ENCODE results near the gene TRIM63.
A peak's percentile ranks its signal among the peaks of the same experiment; 100 is the strongest.

Gene TRIM63

GRCh38 chr1:26041401-26041800 lies 26.0 kb downstream of the TRIM63 start:
- POLR2A ChIA-PET = no interaction called here
- Histone ChIP-seq H3K4me3 (ENCODE audit: low read depth, low read length) (no peak overlapping the region), H3K9me3 (ENCODE audit: control insufficient read depth, insufficient read depth, low read depth, low read length) (no peaks in the 10 kb centered on the region), H3K4me1 (ENCODE audit: control insufficient read depth, insufficient read depth, low read length) (no peaks in the 10 kb centered on the region), H3K36me3 (ENCODE audit: control insufficient read depth in 2 of 2, insufficient read depth in 1 of 2, low read length in 2 of 2) (no peaks in the 10 kb centered on the region), H3K27ac (ENCODE audit: extremely low read depth, low read depth, low read length) (no peak overlapping the region)
- peak; percentile 18; the same call in 1 of the 2 replicates for TF ChIP-seq ZBTB20 (tag by site-specific recombination; IDR thresholded peaks at IDR 0.05)
- no peak for TF ChIP-seq KLF8 (tag by site-specific recombination; IDR thresholded peaks at IDR 0.05)
- CTCF ChIA-PET = interaction anchor here (0.6 to 1.4 kb wide), 5 partner anchors 63 to 364 kb away, joined by 3 to 8 read pairs (median 4); no protein-coding TSS in a partner anchor

DNA sequence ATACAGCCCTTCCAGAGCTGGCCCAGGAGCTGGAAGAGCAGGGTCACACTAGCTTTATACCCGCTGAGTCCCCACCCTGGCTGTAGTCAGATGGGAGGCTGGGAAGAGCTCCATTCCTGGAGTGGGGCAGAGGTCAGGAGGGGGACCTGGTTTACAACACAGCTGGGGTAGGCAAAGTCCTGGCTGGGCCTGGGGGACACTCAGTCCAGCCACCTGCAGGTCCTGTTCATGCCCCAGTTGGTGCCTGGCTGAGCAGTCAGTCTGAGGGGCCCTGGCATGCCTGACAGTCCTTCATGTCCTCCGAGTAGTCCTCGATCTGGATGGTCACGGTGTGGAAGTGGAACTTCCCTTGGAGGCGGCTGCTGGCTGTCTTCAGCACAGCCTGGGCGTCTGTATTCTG lies 28.5 kb downstream of the TRIM63 start:
- Histone ChIP-seq H3K4me1 (ENCODE audit: control insufficient read depth, insufficient read depth, low read length) (no peaks in the 10 kb centered on the region), H3K27ac (ENCODE audit: extremely low read depth, low read depth, low read length) (no peak overlapping the region), H3K36me3 (ENCODE audit: control insufficient read depth in 2 of 2, insufficient read depth in 1 of 2, low read length in 2 of 2) (no peaks in the 10 kb centered on the region), H3K9me3 (ENCODE audit: control insufficient read depth, insufficient read depth, low read depth, low read length) (no peaks in the 10 kb centered on the region), H3K4me3 (ENCODE audit: low read depth, low read length) (no peak overlapping the region)
- TF ChIP-seq ZNF341 (tag by site-specific recombination; IDR thresholded peaks at IDR 0.05; ENCODE audit: low read depth) (no peak), ZNF518A (tag by site-specific recombination; conservative IDR thresholded peaks at IDR 0.05; ENCODE audit: low read depth) (no peak), ZNF626 (tag by site-specific recombination; IDR thresholded peaks at IDR 0.05) (no peak), ZNF548 (tag by site-specific recombination; IDR thresholded peaks at IDR 0.05) (no peak), ZXDB (tag by site-specific recombination; IDR thresholded peaks at IDR 0.05) (no peak), YY1 (tag by site-specific recombination; IDR thresholded peaks at IDR 0.05) (no peak), ZNF530 (tag by site-specific recombination; IDR thresholded peaks at IDR 0.05; ENCODE audit: low read depth) (no peak), ZNF639 (tag by site-specific recombination; IDR thresholded peaks at IDR 0.05) (no peak)
- TF ChIP-seq, protein P1, sequence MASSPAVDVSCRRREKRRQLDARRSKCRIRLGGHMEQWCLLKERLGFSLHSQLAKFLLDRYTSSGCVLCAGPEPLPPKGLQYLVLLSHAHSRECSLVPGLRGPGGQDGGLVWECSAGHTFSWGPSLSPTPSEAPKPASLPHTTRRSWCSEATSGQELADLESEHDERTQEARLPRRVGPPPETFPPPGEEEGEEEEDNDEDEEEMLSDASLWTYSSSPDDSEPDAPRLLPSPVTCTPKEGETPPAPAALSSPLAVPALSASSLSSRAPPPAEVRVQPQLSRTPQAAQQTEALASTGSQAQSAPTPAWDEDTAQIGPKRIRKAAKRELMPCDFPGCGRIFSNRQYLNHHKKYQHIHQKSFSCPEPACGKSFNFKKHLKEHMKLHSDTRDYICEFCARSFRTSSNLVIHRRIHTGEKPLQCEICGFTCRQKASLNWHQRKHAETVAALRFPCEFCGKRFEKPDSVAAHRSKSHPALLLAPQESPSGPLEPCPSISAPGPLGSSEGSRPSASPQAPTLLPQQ (tag by site-specific recombination; IDR thresholded peaks at IDR 0.05) = no peak
- TF ChIP-seq, protein P2, sequence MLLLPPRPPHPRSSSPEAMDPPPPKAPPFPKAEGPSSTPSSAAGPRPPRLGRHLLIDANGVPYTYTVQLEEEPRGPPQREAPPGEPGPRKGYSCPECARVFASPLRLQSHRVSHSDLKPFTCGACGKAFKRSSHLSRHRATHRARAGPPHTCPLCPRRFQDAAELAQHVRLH (tag by site-specific recombination; IDR thresholded peaks at IDR 0.05) = no peak
- TF ChIP-seq, protein P3, sequence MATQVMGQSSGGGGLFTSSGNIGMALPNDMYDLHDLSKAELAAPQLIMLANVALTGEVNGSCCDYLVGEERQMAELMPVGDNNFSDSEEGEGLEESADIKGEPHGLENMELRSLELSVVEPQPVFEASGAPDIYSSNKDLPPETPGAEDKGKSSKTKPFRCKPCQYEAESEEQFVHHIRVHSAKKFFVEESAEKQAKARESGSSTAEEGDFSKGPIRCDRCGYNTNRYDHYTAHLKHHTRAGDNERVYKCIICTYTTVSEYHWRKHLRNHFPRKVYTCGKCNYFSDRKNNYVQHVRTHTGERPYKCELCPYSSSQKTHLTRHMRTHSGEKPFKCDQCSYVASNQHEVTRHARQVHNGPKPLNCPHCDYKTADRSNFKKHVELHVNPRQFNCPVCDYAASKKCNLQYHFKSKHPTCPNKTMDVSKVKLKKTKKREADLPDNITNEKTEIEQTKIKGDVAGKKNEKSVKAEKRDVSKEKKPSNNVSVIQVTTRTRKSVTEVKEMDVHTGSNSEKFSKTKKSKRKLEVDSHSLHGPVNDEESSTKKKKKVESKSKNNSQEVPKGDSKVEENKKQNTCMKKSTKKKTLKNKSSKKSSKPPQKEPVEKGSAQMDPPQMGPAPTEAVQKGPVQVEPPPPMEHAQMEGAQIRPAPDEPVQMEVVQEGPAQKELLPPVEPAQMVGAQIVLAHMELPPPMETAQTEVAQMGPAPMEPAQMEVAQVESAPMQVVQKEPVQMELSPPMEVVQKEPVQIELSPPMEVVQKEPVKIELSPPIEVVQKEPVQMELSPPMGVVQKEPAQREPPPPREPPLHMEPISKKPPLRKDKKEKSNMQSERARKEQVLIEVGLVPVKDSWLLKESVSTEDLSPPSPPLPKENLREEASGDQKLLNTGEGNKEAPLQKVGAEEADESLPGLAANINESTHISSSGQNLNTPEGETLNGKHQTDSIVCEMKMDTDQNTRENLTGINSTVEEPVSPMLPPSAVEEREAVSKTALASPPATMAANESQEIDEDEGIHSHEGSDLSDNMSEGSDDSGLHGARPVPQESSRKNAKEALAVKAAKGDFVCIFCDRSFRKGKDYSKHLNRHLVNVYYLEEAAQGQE (tag by site-specific recombination; IDR thresholded peaks at IDR 0.05) = no peak
- ChIA-PET POLR2A (interaction anchor here (0.8 kb wide), 1 partner anchor 17 kb away, joined by 3 read pairs; no protein-coding TSS in a partner anchor), CTCF (interaction anchor here (0.6 to 7.5 kb wide), 5 partner anchors 9 to 378 kb away, joined by 3 to 80 read pairs (median 4); no protein-coding TSS in a partner anchor)
